Loucy (cell line): Measurements from ENCODE around the gene SLC29A1.

Source experiments
- CTCF ChIP-seq: fragments of 200-600 bp; sonication (generic); conservative IDR thresholded peaks from 2 replicates; pipeline ENCODE4 v1.5.1; 2014; ENCODE audit warnings: mild to moderate bottlenecking, antibody characterized with exemption, low read length
- EZH2phosphoT487 ChIP-seq: fragments of 200-600 bp; IDR thresholded peaks from 2 replicates; pipeline ENCODE4 v1.6.1; 2018; ENCODE audit warnings: antibody characterized with exemption, mild to moderate bottlenecking, moderate library complexity, borderline replicate concordance

GRCh38 chr6:44247338-44248302 lies 24.2 kb downstream of the SLC29A1 start:
- TF ChIP-seq CTCF = no peak
- no peak for TF ChIP-seq EZH2phosphoT487
